K562 (cell line): ENCODE results near the gene STAMBPL1. TPM values are rescaled to one million over a fixed set of nuclear protein-coding genes. Genes with fewer than 3 reads are reported as not detected.

Source experiments
- ATAC-seq: fragments of 200-7000 bp; cut with Tn5 transposase; 3 replicates; pipeline ENCODE4 v1.9.1; 2020; ENCODE audit warnings: moderate library complexity
- BruUV-seq: library from RNA; stranded (reverse); fragments of 400-500 nt; replicated peaks from 2 replicates; lab custom pipeline; 2021; lab: Mats Ljungman, UMichigan
- CTCF ChIA-PET: fragments of 300-600 bp; formaldehyde crosslinking; extraction: SDS; loops from one replicate; lab custom pipeline; 2021; ENCODE audit warnings: low intra/inter-chr PET ratio; lab: Yijun Ruan, JAX
- POLR2A ChIA-PET: fragments of 300-600, 350-650 bp; sonication (Branson Sonifier 250); formaldehyde crosslinking; extraction: SDS; loops from one replicate; lab custom pipeline; 2021; ENCODE audit warnings: antibody characterized with exemption, inconsistent platforms; lab: Yijun Ruan, JAX
- DNase-seq, 4 experiments: peaks; one replicate each; pipeline versions ENCODE4 v3.0.0 to v3.0.0-alpha.2; 2011 to 2018; ENCODE audit warnings: low spot score in 3 of 4, mixed read lengths in 3 of 4; ENCODE audit errors: extremely low read depth in 1 of 4
- FAIRE-seq: peaks from 2 replicates; lab custom pipeline; 2011; peaks lifted over from hg19 to GRCh38; lab: Jason Lieb, UNC
- H2AFZ ChIP-seq: 2 replicates; pipeline ENCODE4 v1.6.0; 2011; ENCODE audit warnings: low read depth, low read length, control low read depth, inconsistent platforms
- H3K27ac ChIP-seq: fragments of 200-600 bp; 3 replicates; pipeline ENCODE4 v1.8.0; 2011; ENCODE audit warnings: low read depth, mild to moderate bottlenecking, control low read depth, inconsistent platforms, low read length, moderate library complexity, mixed read lengths; ENCODE audit errors: extremely low read depth
- H3K27me3 ChIP-seq, 2 experiments: fragments of 300-600 bp in 1 of 2; 2 replicates in 1 of 2; 3 replicates in 1 of 2; pipeline versions ENCODE4 v1.6.0 to v1.8.0; 2011; ENCODE audit warnings: inconsistent platforms in 2 of 2, low read length in 2 of 2, mild to moderate bottlenecking in 1 of 2, mixed read lengths in 1 of 2, moderate library complexity in 1 of 2; ENCODE audit not compliant: control insufficient read depth in 2 of 2, insufficient read depth in 2 of 2
- H3K36me3 ChIP-seq: fragments of 300-600 bp; 3 replicates; pipeline ENCODE4 v1.8.0; 2011; ENCODE audit warnings: mild to moderate bottlenecking, low read length, inconsistent platforms; ENCODE audit not compliant: control insufficient read depth, insufficient read depth
- H3K4me1 ChIP-seq, 2 experiments: fragments of 200-600 bp in 1 of 2; replicated peaks in 1 of 2; 2 replicates in 1 of 2; 3 replicates in 1 of 2; pipeline versions ENCODE4 v1.5.1 to v1.8.0; 2011; ENCODE audit warnings: inconsistent platforms in 2 of 2, low read length in 2 of 2, mild to moderate bottlenecking in 1 of 2, mixed read lengths in 1 of 2, moderate library complexity in 1 of 2; ENCODE audit not compliant: control insufficient read depth in 2 of 2, insufficient read depth in 2 of 2
- H3K4me2 ChIP-seq: 2 replicates; pipeline ENCODE4 v1.6.1; 2011; ENCODE audit warnings: low read length, control low read depth, inconsistent platforms, mixed read lengths; ENCODE audit not compliant: insufficient read depth
- H3K4me3 ChIP-seq: fragments of 200-600 bp; sonication (generic), shearing (Covaris generic); 2 replicates; pipeline ENCODE4 v1.5.1; 2016; ENCODE audit warnings: control low read depth, inconsistent platforms
- H3K79me2 ChIP-seq: fragments of 200-600 bp; 3 replicates; pipeline ENCODE4 v1.8.0; 2011; ENCODE audit warnings: low read length, inconsistent platforms; ENCODE audit not compliant: control insufficient read depth, insufficient read depth
- H3K9ac ChIP-seq, 2 experiments: 2 replicates each; pipeline versions ENCODE4 v1.6.0 to v1.6.1; 2011; ENCODE audit warnings: low read depth in 2 of 2, low read length in 2 of 2, control low read depth in 1 of 2, inconsistent platforms in 1 of 2, mild to moderate bottlenecking in 1 of 2, mixed read lengths in 1 of 2; ENCODE audit not compliant: insufficient read depth in 1 of 2
- H3K9me1 ChIP-seq: one replicate; pipeline ENCODE4 v1.6.0; 2011; ENCODE audit warnings: inconsistent platforms, mild to moderate bottlenecking, low read length, moderate library complexity; ENCODE audit not compliant: control insufficient read depth, insufficient read depth
- H3K9me3 ChIP-seq: replicated peaks from 2 replicates; pipeline ENCODE4 v1.5.1; 2011; ENCODE audit warnings: low read depth, low read length, inconsistent platforms; ENCODE audit not compliant: control insufficient read depth, insufficient read depth
- H4K20me1 ChIP-seq: replicated peaks from 2 replicates; pipeline ENCODE4 v1.6.1; 2011; ENCODE audit warnings: low read length, inconsistent platforms, mixed read lengths; ENCODE audit not compliant: control insufficient read depth, insufficient read depth
- ATF3 ChIP-seq, 2 experiments: fragments of 450-650 bp in 1 of 2; sonication (generic) in 1 of 2; formaldehyde crosslinking in 1 of 2; IDR thresholded peaks in 1 of 2; conservative IDR thresholded peaks in 1 of 2; 2 replicates each; pipeline versions ENCODE4 v1.6.1 to v1.8.1; 2016 to 2023; ENCODE audit warnings: mild to moderate bottlenecking in 2 of 2, moderate library complexity in 2 of 2, inconsistent platforms in 1 of 2, missing genetic modification reagents in 1 of 2
- MTA3 ChIP-seq: fragments of 450-650 bp; formaldehyde crosslinking; IDR thresholded peaks from 2 replicates; pipeline ENCODE4 v1.6.1; 2017; ENCODE audit warnings: mild to moderate bottlenecking, borderline replicate concordance
- ZNF589 ChIP-seq: fragments of 200-800 bp; sonication (Bioruptor generic); IDR thresholded peaks from 2 replicates; pipeline ENCODE4 v1.6.1; 2016; ENCODE audit warnings: low read depth, missing genetic modification characterization, missing compliant biosample characterization
- WGBS: fragments of 100-300 bp; shearing (Covaris generic); methylation state at CpG from one replicate; pipeline ENCODE4 v1.1.6; 2016; ENCODE audit warnings: low coverage, mixed read lengths; ENCODE audit not compliant: insufficient coverage; ENCODE audit errors: missing lambda C conversion rate; 5-methylcytosine and 5-hydroxymethylcytosine counted together
- in situ Hi-C: fragments of 300-500 bp; cut with MboI; formaldehyde crosslinking; loops from 4 replicates; pipeline ENCODE4 v1.15.0; 2018; ENCODE audit warnings: inconsistent platforms, mixed read lengths
- intact Hi-C: fragments of 100-400 bp; cut with micrococcal nuclease; formaldehyde crosslinking; loops from 2 replicates; pipeline ENCODE4 v1.14.2; 2022
- polyA plus RNA-seq, 8 experiments: library from polyadenylated mRNA; depleted of rRNA in 4 of 8; stranded (reverse) in 5 of 8; unstranded in 3 of 8; fragments of >200 nt; fragmentation: Nextera tagmentation in 2 of 8; fragmentation: Illumina TruSeq in 1 of 8; extraction: Ambion mirVana in 2 of 8; extraction: Trizol in 1 of 8; gene quantifications; 2 replicates each; pipeline versions ENCODE4 v1.2.1 to v1.2.3, GENCODE V29; 2011 to 2014; ENCODE audit warnings: inconsistent platforms in 1 of 8, missing spikeins in 1 of 8
- total RNA-seq, 7 experiments: library from RNA; depleted of rRNA in 6 of 7; stranded (reverse); fragments of >200 nt in 6 of 7; fragmentation: Illumina TruSeq in 2 of 7; extraction: Trizol in 2 of 7; gene quantifications; 2 replicates each; pipeline versions ENCODE4 v1.2.1 to v1.2.3, GENCODE V29; 2011 to 2021; ENCODE audit warnings: low replicate concordance in 1 of 7
- TF ChIP-seq, protein P1 (sequence below): conservative IDR thresholded peaks from 2 replicates; pipeline ENCODE4 v1.6.1; 2011; ENCODE audit warnings: low read depth, mild to moderate bottlenecking, low read length; ENCODE audit not compliant: control insufficient read depth

STAMBPL1 gene
- total and polyA plus RNA-seq, 9 of the 15 experiments (the other 6 are each of a cell fraction or from before 2014, with no cell fraction given) = 0.09 TPM; not detected in 8

GRCh38 chr10:88927416-88927690 lies 47.3 kb downstream of the STAMBPL1 start:
- in situ Hi-C loops = no loop called here
- CTCF ChIA-PET = no interaction called here

More at GRCh38 chr10:88927416-88927690, 47.3 kb downstream of the STAMBPL1 start:
- WGBS = 0% methylated on average over 2 of the region's 2 CpGs
- H3K4me2 ChIP-seq = no peak overlapping the region
- intact Hi-C loops = no loop called here
- ATAC-seq = no peak
- TF ChIP-seq, protein P1, sequence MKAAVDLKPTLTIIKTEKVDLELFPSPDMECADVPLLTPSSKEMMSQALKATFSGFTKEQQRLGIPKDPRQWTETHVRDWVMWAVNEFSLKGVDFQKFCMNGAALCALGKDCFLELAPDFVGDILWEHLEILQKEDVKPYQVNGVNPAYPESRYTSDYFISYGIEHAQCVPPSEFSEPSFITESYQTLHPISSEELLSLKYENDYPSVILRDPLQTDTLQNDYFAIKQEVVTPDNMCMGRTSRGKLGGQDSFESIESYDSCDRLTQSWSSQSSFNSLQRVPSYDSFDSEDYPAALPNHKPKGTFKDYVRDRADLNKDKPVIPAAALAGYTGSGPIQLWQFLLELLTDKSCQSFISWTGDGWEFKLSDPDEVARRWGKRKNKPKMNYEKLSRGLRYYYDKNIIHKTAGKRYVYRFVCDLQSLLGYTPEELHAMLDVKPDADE = no peak
- TF ChIP-seq ZNF589 (CRISPR knock-in tag) (no peak), MTA3 (no peak), ATF3 (IDR thresholded peaks at IDR 0.05) (no peak), ATF3 (CRISPR knock-in tag; conservative IDR thresholded peaks at IDR 0.05) (no peak)
- TF ChIP-seq, all 486 proteins: peak for 0
- no TSS peak for BruUV-seq
- H3K4me3 ChIP-seq = no peak overlapping the region
- H3K36me3 ChIP-seq = no peaks in the 10 kb centered on the region
- no peaks in the 10 kb centered on the region for H3K27me3 ChIP-seq
- no peaks in the 10 kb centered on the region for H3K4me1 ChIP-seq
- H3K9me1 ChIP-seq = no peaks in the 10 kb centered on the region
- H4K20me1 ChIP-seq = no peaks in the 10 kb centered on the region
- no peak overlapping the region for H3K27ac ChIP-seq
- FAIRE-seq (no peak), DNase-seq (no peak)
- POLR2A ChIA-PET = no interaction called here
- H3K79me2 ChIP-seq = no peaks in the 10 kb centered on the region
- H3K9ac ChIP-seq = no peak overlapping the region
- H3K9me3 ChIP-seq = no peaks in the 10 kb centered on the region
- no peak overlapping the region for H2AFZ ChIP-seq
